A549 (cell line): ENCODE measurements around the gene SLC6A6.

Experiments used
- POLR2A ChIP-seq: IDR thresholded peaks from 2 replicates; pipeline ENCODE4 v1.6.1; 2012; ENCODE audit warnings: mild to moderate bottlenecking, low read length
- TF ChIP-seq, protein P1 (sequence below): fragments of >200 bp; sonication (Bioruptor Twin); formaldehyde crosslinking; IDR thresholded peaks from 3 replicates; pipeline ENCODE4 v1.5.1; 2016

DNA sequence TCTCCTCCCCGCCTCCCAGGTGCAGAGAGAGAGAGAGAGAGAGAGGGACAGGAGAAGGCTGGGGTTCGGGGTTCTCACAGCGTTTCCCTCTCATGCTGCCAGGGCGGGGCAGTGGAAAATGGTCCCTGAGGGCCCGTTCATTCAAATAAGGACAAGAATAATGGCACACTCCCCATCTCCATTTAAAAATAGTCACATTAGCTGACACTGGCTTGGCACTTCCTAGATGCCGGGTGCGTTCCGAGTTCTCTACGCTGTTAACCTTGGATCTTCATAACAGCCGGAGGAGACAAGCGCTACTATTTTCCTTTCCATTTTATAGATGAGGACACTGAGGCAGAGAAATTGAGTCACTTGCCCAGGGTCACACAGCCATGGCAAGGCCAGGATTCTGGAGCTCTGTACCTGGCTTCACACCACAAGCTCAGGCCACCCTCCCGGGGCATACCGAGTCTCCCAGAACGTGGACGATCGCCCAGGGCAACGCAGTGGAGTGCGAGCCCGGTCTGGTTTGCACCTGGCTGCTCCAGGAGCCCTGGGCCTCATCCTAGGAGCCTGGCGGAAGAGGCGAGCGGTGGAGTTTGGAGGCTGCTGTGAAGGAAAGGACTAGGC is 608 bp upstream of the SLC6A6 start:
- TF ChIP-seq POLR2A: no peak
- TF ChIP-seq, protein P1, sequence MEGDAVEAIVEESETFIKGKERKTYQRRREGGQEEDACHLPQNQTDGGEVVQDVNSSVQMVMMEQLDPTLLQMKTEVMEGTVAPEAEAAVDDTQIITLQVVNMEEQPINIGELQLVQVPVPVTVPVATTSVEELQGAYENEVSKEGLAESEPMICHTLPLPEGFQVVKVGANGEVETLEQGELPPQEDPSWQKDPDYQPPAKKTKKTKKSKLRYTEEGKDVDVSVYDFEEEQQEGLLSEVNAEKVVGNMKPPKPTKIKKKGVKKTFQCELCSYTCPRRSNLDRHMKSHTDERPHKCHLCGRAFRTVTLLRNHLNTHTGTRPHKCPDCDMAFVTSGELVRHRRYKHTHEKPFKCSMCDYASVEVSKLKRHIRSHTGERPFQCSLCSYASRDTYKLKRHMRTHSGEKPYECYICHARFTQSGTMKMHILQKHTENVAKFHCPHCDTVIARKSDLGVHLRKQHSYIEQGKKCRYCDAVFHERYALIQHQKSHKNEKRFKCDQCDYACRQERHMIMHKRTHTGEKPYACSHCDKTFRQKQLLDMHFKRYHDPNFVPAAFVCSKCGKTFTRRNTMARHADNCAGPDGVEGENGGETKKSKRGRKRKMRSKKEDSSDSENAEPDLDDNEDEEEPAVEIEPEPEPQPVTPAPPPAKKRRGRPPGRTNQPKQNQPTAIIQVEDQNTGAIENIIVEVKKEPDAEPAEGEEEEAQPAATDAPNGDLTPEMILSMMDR: no peak
